Posterior vena cava (tissue), 2 donors: Measurements from ENCODE around the gene MOCOS. TPM values are rescaled to one million over a fixed set of nuclear protein-coding genes. Genes with fewer than 3 reads are reported as not detected.
"Not testable (repeated sequence)": the region's sequence is repeated elsewhere in the genome, so short reads cannot be mapped to it uniquely, and the experiment has no call there.

Experiments
- DNase-seq: peaks from one replicate; pipeline ENCODE4 v3.0.0-alpha.2; 2020; ENCODE audit warnings: low spot score
- intact Hi-C, 2 donors: fragments of 100-400 bp; cut with DNase I; formaldehyde crosslinking; loops; one replicate each; pipeline versions ENCODE4 v1.14.1 to v1.14.2; 2022 to 2023
- total RNA-seq, 2 donors: library from RNA; stranded (reverse); fragmentation: NEBNext Ultra II Directional; extraction: Animal tissue kit (Norgen Biotek cat#: 25700); gene quantifications; one replicate each; pipeline ENCODE4 v1.2.1, GENCODE V29; 2021
- donor health status: DM: yes; HTN: yes; CAD: no.
- donor health status: DM: yes; HTN: yes; CAD: no.

Gene MOCOS
- total RNA-seq, 2 donors from 2014 or later, result 1.2 to 1.3 TPM

- intact Hi-C loops, result no loop called here
- no peak for DNase-seq
Measured at GRCh38 chr18:36194600-36195315, 7.5 kb downstream of the MOCOS start.

GRCh38 chr18:36195427-36196122 lies 8.3 kb downstream of the MOCOS start:
- intact Hi-C loops, result no loop called here
- no peak for DNase-seq

GRCh38 chr18:36196238-36196995 lies 9.1 kb downstream of the MOCOS start:
- DNase-seq, result no peak
- intact Hi-C loops, result no loop called here

GRCh38 chr18:36197511-36198166 lies 10.3 kb downstream of the MOCOS start:
- intact Hi-C loops, result no loop called here
- no peak for DNase-seq

- intact Hi-C loops, result no loop called here
- DNase-seq, result no peak
Measured at GRCh38 chr18:36199691-36200295, 12.5 kb downstream of the MOCOS start.

GRCh38 chr18:36200354-36200771 lies 13.1 kb downstream of the MOCOS start:
- DNase-seq, result no peak
- intact Hi-C loops, result no loop called here

- intact Hi-C loops, result no loop called here
- DNase-seq, result no peak
Measured at GRCh38 chr18:36201765-36202164, 14.5 kb downstream of the MOCOS start.

- intact Hi-C loops, result no loop called here
- DNase-seq, result no peak
Measured at GRCh38 chr18:36203360-36203895, 16.1 kb downstream of the MOCOS start.

- DNase-seq, result no peak
- intact Hi-C loops, result no loop called here
Measured at GRCh38 chr18:36205166-36205565, 17.9 kb downstream of the MOCOS start.

- intact Hi-C loops, result no loop called here
Measured at GRCh38 chr18:36207303-36207702, 20.0 kb downstream of the MOCOS start.

GRCh38 chr18:36207969-36208368 lies 20.7 kb downstream of the MOCOS start:
- intact Hi-C loops, DNase-seq: not testable (repeated sequence)

More at GRCh38 chr18:36207303-36207702, 20.0 kb downstream of the MOCOS start:
- no peak for DNase-seq

- no peak for DNase-seq
- intact Hi-C loops, result no loop called here
Measured at GRCh38 chr18:36211612-36212065, 24.3 kb downstream of the MOCOS start.

- intact Hi-C loops, result no loop called here
- DNase-seq, result no peak
Measured at GRCh38 chr18:36212301-36213171, 25.2 kb downstream of the MOCOS start.

- intact Hi-C loops, result no loop called here
- no peak for DNase-seq
Measured at GRCh38 chr18:36214811-36215210, 27.5 kb downstream of the MOCOS start.

- intact Hi-C loops, result no loop called here
- no peak for DNase-seq
Measured at GRCh38 chr18:36215577-36215976, 28.3 kb downstream of the MOCOS start.

GRCh38 chr18:36217348-36217747 lies 30.1 kb downstream of the MOCOS start:
- DNase-seq, result no peak
- intact Hi-C loops, result no loop called here

- intact Hi-C loops, result no loop called here
- DNase-seq, result no peak
Measured at GRCh38 chr18:36229188-36229587, 41.9 kb downstream of the MOCOS start.

- intact Hi-C loops, result not testable (repeated sequence)
Measured at GRCh38 chr18:36240510-36240909, 53.2 kb downstream of the MOCOS start.

More at GRCh38 chr18:36240510-36240909, 53.2 kb downstream of the MOCOS start:
- not testable (repeated sequence) for DNase-seq
